Mesodermal cell (in vitro differentiated cells): Measurements from ENCODE around the gene PDE8B.
A peak's percentile ranks its signal among the peaks of the same experiment; 100 is the strongest.

Source experiments
- H3K27ac ChIP-seq: 2 replicates; pipeline ENCODE4 v1.7.0; 2013; ENCODE audit warnings: mild to moderate bottlenecking, low read depth, low read length, moderate library complexity; ENCODE audit not compliant: severe bottlenecking
- H3K36me3 ChIP-seq: 2 replicates; pipeline ENCODE4 v1.7.1; 2013; ENCODE audit warnings: mild to moderate bottlenecking, low read length, moderate library complexity; ENCODE audit not compliant: control insufficient read depth, insufficient read depth
- H3K4me1 ChIP-seq: one replicate; pipeline ENCODE4 v1.7.1; 2013; ENCODE audit warnings: mild to moderate bottlenecking, low read length; ENCODE audit not compliant: insufficient read depth, control insufficient read depth, poor library complexity, severe bottlenecking
- H3K4me3 ChIP-seq: 2 replicates; pipeline ENCODE4 v1.7.0; 2013; ENCODE audit warnings: low read length, control low read depth, mild to moderate bottlenecking; ENCODE audit not compliant: insufficient read depth, poor library complexity, severe bottlenecking; ENCODE audit errors: extremely low read depth
- H3K9me3 ChIP-seq: 2 replicates; pipeline ENCODE4 v1.7.1; 2013; ENCODE audit warnings: mild to moderate bottlenecking, low read length, moderate library complexity; ENCODE audit not compliant: control insufficient read depth
- WGBS, 2 experiments: methylation state at CpG; one replicate each; pipeline ENCODE4 v1.1.5; 2013; ENCODE audit warnings: missing lambda C conversion rate in 2 of 2; ENCODE audit not compliant: insufficient coverage in 2 of 2; 5-methylcytosine and 5-hydroxymethylcytosine counted together

Gene PDE8B

DNA sequence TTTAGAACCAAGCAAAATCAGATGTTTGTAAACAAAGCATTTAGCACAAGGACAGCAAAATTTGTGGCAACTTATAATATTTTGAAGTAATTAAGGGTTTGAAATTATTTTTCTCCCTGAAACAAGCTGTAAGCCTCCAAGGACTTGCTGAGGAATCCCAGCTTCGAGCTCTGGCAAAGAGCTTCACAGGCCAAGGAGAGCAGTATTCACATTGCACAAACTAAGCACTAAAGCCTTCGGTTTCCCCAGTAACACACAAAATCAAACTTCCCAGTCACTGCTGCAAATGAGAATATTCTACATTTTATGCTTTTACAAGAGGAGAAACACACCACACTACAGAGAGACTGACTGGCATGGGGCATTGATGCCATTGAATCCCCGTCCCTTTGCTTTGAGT lies 179.7 kb downstream of the PDE8B start:
- no peak overlapping the region for H3K27ac ChIP-seq
- H3K9me3 ChIP-seq = no peaks in the 10 kb centered on the region
- H3K36me3 ChIP-seq = no peaks in the 10 kb centered on the region
- 85% methylated on average over 3 of the region's 3 CpGs; no CpG with 5 or more reads in 1 of the 2 experiments for WGBS, 2 experiments
- H3K4me3 ChIP-seq = no peak overlapping the region
- no peaks in the 10 kb centered on the region for H3K4me1 ChIP-seq

DNA sequence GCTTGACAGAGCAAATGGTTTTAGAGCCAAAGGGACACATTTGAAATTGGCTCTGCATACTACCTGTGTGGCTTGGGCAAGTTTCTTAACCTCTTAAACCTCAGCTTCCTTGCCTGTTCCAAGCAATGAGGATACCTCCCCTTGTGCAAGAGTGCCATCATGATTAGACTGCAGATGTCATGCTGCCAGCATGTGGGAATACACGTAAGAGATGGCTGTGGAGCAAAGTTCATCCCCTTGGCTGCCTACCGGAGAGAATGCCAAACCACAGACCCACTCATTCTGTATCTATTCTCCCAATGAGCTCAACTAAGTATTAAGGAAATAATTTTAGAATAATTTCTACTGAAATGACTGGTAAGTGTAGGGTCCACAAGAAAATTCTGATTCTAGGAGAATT lies 180.3 kb downstream of the PDE8B start:
- Histone ChIP-seq H3K36me3 (no peaks in the 10 kb centered on the region), H3K4me3 (no peak overlapping the region), H3K27ac (no peak overlapping the region), H3K9me3 (no peaks in the 10 kb centered on the region), H3K4me1 (no peaks in the 10 kb centered on the region)
- 88 to 100% methylated on average over 1 of the region's 2 CpGs for WGBS, 2 experiments

- 82 to 97% methylated on average over 5 to 8 of the region's 10 CpGs for WGBS, 2 experiments
Measured at GRCh38 chr5:77391240-77391765, 180.8 kb downstream of the PDE8B start.

GRCh38 chr5:77394064-77394715 lies 183.7 kb downstream of the PDE8B start:
- no peak overlapping the region for H3K27ac ChIP-seq
- 90% methylated on average over 2 of the region's 3 CpGs; no CpG with 5 or more reads in 1 of the 2 experiments for WGBS, 2 experiments
- H3K9me3 ChIP-seq = no peaks in the 10 kb centered on the region
- H3K36me3 ChIP-seq = no peaks in the 10 kb centered on the region
- H3K4me3 ChIP-seq = no peak overlapping the region
- H3K4me1 ChIP-seq = peaks cover 5% of the 10 kb centered on the region

More at GRCh38 chr5:77391240-77391765, 180.8 kb downstream of the PDE8B start:
- H3K9me3 ChIP-seq = no peaks in the 10 kb centered on the region
- H3K27ac ChIP-seq = no peak overlapping the region
- no peaks in the 10 kb centered on the region for H3K36me3 ChIP-seq
- no peak overlapping the region for H3K4me3 ChIP-seq
- H3K4me1 ChIP-seq = no peaks in the 10 kb centered on the region

DNA sequence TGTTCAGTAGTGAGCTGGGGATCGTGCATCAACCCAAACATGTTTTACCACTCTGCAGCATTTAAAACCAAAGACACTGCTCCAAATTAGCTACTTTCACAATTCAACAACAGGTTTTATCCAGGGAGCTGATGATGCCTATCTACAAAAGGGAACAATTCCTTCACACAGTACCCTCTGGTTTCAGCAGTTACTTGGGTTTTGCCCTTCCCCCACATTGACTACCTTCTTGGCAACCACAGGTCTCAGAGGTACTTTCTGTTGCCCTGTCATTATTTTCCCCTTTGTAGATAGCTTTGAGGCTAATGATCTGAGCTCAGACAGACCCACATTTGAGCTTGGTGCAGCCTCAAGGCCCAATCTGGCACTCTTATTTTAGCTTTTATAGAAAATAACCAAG lies 185.5 kb downstream of the PDE8B start:
- no peaks in the 10 kb centered on the region for H3K9me3 ChIP-seq
- H3K4me3 ChIP-seq = no peak overlapping the region
- 88% methylated on average over 1 of the region's 1 CpG; no CpG with 5 or more reads in 1 of the 2 experiments for WGBS, 2 experiments
- peaks cover 5% of the 10 kb centered on the region for H3K4me1 ChIP-seq
- no peak overlapping the region for H3K27ac ChIP-seq
- H3K36me3 ChIP-seq = no peaks in the 10 kb centered on the region

- WGBS, 2 experiments = 71 to 79% methylated on average over 1 to 4 of the region's 5 CpGs
- Histone ChIP-seq H3K4me1 (peaks cover 5% of the 10 kb centered on the region), H3K27ac (peak overlapping the region; percentile 44), H3K4me3 (no peak overlapping the region), H3K36me3 (no peaks in the 10 kb centered on the region), H3K9me3 (no peaks in the 10 kb centered on the region)
Measured at GRCh38 chr5:77397686-77398292, 187.3 kb downstream of the PDE8B start.

DNA sequence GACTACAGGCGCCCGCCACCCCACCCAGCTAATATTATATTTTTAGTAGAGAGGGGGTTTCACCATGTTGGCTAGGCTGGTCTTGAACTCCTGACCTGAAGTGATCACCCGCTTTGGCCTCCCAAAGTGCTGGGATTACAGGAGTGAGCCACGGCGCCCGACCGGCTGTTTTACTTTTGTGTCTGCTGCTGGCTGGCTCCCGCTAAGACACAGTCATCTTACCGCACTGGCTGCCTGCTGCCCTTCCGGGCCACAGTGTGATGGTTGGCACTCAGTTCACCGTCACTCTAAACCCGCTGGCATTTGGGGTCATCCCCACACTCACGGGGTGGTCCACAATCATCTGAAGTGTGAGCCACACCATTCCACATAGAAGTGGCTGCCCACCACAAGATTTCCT lies 188.0 kb downstream of the PDE8B start:
- H3K4me3 ChIP-seq = no peak overlapping the region
- 97 to 99% methylated on average over 11 of the region's 13 CpGs for WGBS, 2 experiments
- peak overlapping the region; percentile 6 for H3K27ac ChIP-seq
- peaks cover 5% of the 10 kb centered on the region for H3K4me1 ChIP-seq
- H3K36me3 ChIP-seq = no peaks in the 10 kb centered on the region
- no peaks in the 10 kb centered on the region for H3K9me3 ChIP-seq

GRCh38 chr5:77398896-77399295 lies 188.4 kb downstream of the PDE8B start:
- Histone ChIP-seq H3K4me1 (peaks cover 5% of the 10 kb centered on the region), H3K36me3 (no peaks in the 10 kb centered on the region), H3K27ac (peak overlapping the region; percentile 6), H3K9me3 (no peaks in the 10 kb centered on the region), H3K4me3 (no peak overlapping the region)
- WGBS, 2 experiments = 94% methylated on average over 5 to 6 of the region's 8 CpGs

DNA sequence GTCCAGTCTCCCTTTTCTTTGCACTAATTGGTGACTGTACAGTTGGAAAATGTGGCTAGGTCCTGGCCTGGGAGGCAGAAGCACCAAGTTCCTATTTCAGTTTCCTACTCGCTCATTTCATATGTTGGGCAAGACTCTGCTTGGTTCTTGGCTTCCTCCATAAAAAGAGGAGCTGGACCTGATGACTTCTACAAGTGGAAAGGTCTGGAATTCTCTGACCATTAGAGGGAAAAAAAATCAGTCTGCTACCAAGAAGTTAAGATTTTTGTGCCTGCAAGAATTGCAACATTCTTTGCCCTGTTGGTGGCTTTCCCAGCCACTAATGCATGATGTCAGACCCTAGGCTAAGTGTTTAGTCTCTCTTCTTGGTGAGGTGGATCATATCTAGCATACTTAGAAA lies 190.2 kb downstream of the PDE8B start:
- Histone ChIP-seq H3K36me3 (no peaks in the 10 kb centered on the region), H3K9me3 (no peaks in the 10 kb centered on the region), H3K4me3 (no peak overlapping the region), H3K27ac (no peak overlapping the region), H3K4me1 (peaks cover 5% of the 10 kb centered on the region)
- WGBS, 2 experiments = 90 to 100% methylated on average over 1 of the region's 1 CpG

- 96 to 97% methylated on average over 5 to 6 of the region's 6 CpGs for WGBS, 2 experiments
- H3K4me3 ChIP-seq = no peak overlapping the region
Measured at GRCh38 chr5:77402796-77403195, 192.3 kb downstream of the PDE8B start.

GRCh38 chr5:77407152-77407551 lies 196.7 kb downstream of the PDE8B start:
- WGBS, 2 experiments = 96 to 100% methylated on average over 7 of the region's 10 CpGs
- Histone ChIP-seq H3K36me3 (no peaks in the 10 kb centered on the region), H3K4me1 (no peaks in the 10 kb centered on the region), H3K27ac (no peak overlapping the region), H3K4me3 (no peak overlapping the region), H3K9me3 (no peaks in the 10 kb centered on the region)

More at GRCh38 chr5:77402796-77403195, 192.3 kb downstream of the PDE8B start:
- Histone ChIP-seq H3K9me3 (no peaks in the 10 kb centered on the region), H3K36me3 (no peaks in the 10 kb centered on the region), H3K27ac (no peak overlapping the region), H3K4me1 (peaks cover 1% of the 10 kb centered on the region)
